Measurements from ENCODE around the gene ANKIB1.

The ANKIB1 gene

GRCh38 chr7:92375013-92375412 lies 129.2 kb downstream of the ANKIB1 start:
- H3K4me3 ChIP-seq (ENCODE audit: low read depth, low read length), result no peak overlapping the region
- TF ChIP-seq, protein P1, sequence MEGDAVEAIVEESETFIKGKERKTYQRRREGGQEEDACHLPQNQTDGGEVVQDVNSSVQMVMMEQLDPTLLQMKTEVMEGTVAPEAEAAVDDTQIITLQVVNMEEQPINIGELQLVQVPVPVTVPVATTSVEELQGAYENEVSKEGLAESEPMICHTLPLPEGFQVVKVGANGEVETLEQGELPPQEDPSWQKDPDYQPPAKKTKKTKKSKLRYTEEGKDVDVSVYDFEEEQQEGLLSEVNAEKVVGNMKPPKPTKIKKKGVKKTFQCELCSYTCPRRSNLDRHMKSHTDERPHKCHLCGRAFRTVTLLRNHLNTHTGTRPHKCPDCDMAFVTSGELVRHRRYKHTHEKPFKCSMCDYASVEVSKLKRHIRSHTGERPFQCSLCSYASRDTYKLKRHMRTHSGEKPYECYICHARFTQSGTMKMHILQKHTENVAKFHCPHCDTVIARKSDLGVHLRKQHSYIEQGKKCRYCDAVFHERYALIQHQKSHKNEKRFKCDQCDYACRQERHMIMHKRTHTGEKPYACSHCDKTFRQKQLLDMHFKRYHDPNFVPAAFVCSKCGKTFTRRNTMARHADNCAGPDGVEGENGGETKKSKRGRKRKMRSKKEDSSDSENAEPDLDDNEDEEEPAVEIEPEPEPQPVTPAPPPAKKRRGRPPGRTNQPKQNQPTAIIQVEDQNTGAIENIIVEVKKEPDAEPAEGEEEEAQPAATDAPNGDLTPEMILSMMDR (IDR thresholded peaks at IDR 0.05; ENCODE audit: control insufficient read depth, extremely low read depth, insufficient read depth), result no peak
- no peak for DNase-seq (ENCODE audit: low read depth)

- TF ChIP-seq, protein P1 (IDR thresholded peaks at IDR 0.05; ENCODE audit: control insufficient read depth, extremely low read depth, insufficient read depth), result no peak
- H3K4me3 ChIP-seq (ENCODE audit: low read depth, low read length), result no peak overlapping the region
- DNase-seq (ENCODE audit: low read depth), result no peak
These were observed 145.3 kb downstream of the ANKIB1 start for GRCh38 chr7:92391071-92391470.

DNA sequence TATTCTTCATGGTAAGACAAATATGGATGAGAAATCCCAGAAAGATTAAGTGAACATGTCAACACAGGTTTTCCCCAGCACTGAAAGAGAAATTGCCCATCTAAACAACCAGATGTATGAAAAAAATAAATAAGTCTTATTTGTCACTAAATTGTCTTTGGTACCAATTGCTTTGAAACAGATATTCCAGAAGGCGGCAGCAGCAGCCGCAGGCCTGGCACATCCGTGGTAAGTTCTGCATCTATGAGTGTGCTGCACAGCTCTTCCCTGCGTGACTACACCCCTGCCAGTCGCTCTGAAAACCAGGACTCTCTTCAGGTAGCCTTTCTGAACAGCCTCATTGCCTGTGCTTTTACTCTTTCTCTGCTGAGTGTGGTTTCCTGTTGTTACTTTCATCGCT lies 151.8 kb downstream of the ANKIB1 start:
- DNase-seq (ENCODE audit: low read depth), result no peak
- TF ChIP-seq, protein P1 (IDR thresholded peaks at IDR 0.05; ENCODE audit: control insufficient read depth, extremely low read depth, insufficient read depth), result no peak
- no peak overlapping the region for H3K4me3 ChIP-seq (ENCODE audit: low read depth, low read length)

GRCh38 chr7:92400013-92400412 lies 154.2 kb downstream of the ANKIB1 start:
- TF ChIP-seq, protein P1 (IDR thresholded peaks at IDR 0.05; ENCODE audit: control insufficient read depth, extremely low read depth, insufficient read depth), result no peak
- H3K4me3 ChIP-seq (ENCODE audit: low read depth, low read length), result no peak overlapping the region
- no peak for DNase-seq (ENCODE audit: low read depth)

GRCh38 chr7:92402920-92403759 lies 157.4 kb downstream of the ANKIB1 start:
- no peak overlapping the region for H3K4me3 ChIP-seq (ENCODE audit: low read depth, low read length)
- TF ChIP-seq, protein P1 (IDR thresholded peaks at IDR 0.05; ENCODE audit: control insufficient read depth, extremely low read depth, insufficient read depth), result no peak
- DNase-seq (ENCODE audit: low read depth), result no peak

- no peak overlapping the region for H3K4me3 ChIP-seq (ENCODE audit: low read depth, low read length)
- TF ChIP-seq, protein P1 (IDR thresholded peaks at IDR 0.05; ENCODE audit: control insufficient read depth, extremely low read depth, insufficient read depth), result no peak
- no peak for DNase-seq (ENCODE audit: low read depth)
These were observed 157.9 kb downstream of the ANKIB1 start for GRCh38 chr7:92403760-92404074.

GRCh38 chr7:92404170-92404614 lies 158.4 kb downstream of the ANKIB1 start:
- TF ChIP-seq, protein P1 (IDR thresholded peaks at IDR 0.05; ENCODE audit: control insufficient read depth, extremely low read depth, insufficient read depth), result no peak
- H3K4me3 ChIP-seq (ENCODE audit: low read depth, low read length), result no peak overlapping the region
- no peak for DNase-seq (ENCODE audit: low read depth)

Measured in LNCaP clone FGC (cell line).